ENCODE measurements around the gene PANX2. TPM values are rescaled to one million over a fixed set of nuclear protein-coding genes. Genes with fewer than 3 reads are reported as not detected.

PANX2 gene
- total and polyA plus RNA-seq, 2 of the 13 experiments (the other 11 are each of a cell fraction or from before 2014, with no cell fraction given), result 0.15 to 1.1 TPM

DNA sequence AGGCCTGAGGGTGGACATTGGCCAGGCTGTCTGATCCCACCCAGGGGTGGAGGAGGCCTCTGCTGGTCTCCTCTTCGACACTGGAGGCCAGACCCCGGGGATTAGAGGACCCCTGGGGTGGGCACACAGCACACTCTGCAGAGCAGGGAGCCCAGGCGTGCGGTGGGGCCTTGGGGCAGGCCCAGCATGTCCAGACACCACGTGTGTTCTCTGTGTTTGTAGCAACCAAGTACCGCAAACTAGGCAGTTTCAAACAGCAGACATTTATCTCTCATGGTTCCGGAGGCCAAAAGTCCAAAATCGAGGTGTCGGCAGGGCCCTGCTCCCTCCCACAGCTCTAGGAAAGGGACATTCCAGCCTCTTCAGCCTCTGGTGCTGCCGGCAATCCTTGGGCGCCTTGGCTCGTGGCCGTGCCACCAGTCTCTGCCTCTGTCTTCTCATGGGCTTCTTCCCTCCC is 1.5 kb downstream of the PANX2 start (continued):
- TF ChIP-seq, protein P1, sequence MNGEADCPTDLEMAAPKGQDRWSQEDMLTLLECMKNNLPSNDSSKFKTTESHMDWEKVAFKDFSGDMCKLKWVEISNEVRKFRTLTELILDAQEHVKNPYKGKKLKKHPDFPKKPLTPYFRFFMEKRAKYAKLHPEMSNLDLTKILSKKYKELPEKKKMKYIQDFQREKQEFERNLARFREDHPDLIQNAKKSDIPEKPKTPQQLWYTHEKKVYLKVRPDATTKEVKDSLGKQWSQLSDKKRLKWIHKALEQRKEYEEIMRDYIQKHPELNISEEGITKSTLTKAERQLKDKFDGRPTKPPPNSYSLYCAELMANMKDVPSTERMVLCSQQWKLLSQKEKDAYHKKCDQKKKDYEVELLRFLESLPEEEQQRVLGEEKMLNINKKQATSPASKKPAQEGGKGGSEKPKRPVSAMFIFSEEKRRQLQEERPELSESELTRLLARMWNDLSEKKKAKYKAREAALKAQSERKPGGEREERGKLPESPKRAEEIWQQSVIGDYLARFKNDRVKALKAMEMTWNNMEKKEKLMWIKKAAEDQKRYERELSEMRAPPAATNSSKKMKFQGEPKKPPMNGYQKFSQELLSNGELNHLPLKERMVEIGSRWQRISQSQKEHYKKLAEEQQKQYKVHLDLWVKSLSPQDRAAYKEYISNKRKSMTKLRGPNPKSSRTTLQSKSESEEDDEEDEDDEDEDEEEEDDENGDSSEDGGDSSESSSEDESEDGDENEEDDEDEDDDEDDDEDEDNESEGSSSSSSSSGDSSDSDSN (CRISPR knock-in tag; IDR thresholded peaks at IDR 0.05), result peak; percentile 21
- TF ChIP-seq ZBTB20 (CRISPR knock-in tag; IDR thresholded peaks at IDR 0.05; ENCODE audit: borderline replicate concordance, low read depth) (no peak), ZNF354B (CRISPR knock-in tag; IDR thresholded peaks at IDR 0.05) (no peak), ZFY (CRISPR knock-in tag; IDR thresholded peaks at IDR 0.05) (peak; percentile 86), ZBTB42 (CRISPR knock-in tag; IDR thresholded peaks at IDR 0.05) (no peak), HNF4A (CRISPR knock-in tag; IDR thresholded peaks at IDR 0.05) (peak; percentile 84), CENPX (CRISPR knock-in tag; IDR thresholded peaks at IDR 0.05) (no peak), ZNF777 (CRISPR knock-in tag; IDR thresholded peaks at IDR 0.05) (peak; percentile 45), POLR2A (IDR thresholded peaks at IDR 0.05; ENCODE audit: insufficient read depth in 1 of 2, low read depth in 2 of 2, low read length in 2 of 2) (peak in 1 of 2 experiments; percentile 46; a peak in 1 of 4 replicates), SAFB2 (CRISPR knock-in tag; IDR thresholded peaks at IDR 0.05; ENCODE audit: borderline replicate concordance, low read depth) (no peak), ZNF883 (CRISPR knock-in tag; IDR thresholded peaks at IDR 0.05; ENCODE audit: not compliant biosample characterization) (no peak), ZNF136 (CRISPR knock-in tag; IDR thresholded peaks at IDR 0.05; ENCODE audit: low read depth) (no peak), ERF (CRISPR knock-in tag; IDR thresholded peaks at IDR 0.05) (0 out of 2 replicates have a peak, but pooled peaks have one; percentile 23)
- TF ChIP-seq, protein P2, sequence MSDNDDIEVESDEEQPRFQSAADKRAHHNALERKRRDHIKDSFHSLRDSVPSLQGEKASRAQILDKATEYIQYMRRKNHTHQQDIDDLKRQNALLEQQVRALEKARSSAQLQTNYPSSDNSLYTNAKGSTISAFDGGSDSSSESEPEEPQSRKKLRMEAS (IDR thresholded peaks at IDR 0.05), result peak; percentile 92
- TF ChIP-seq, protein P3, sequence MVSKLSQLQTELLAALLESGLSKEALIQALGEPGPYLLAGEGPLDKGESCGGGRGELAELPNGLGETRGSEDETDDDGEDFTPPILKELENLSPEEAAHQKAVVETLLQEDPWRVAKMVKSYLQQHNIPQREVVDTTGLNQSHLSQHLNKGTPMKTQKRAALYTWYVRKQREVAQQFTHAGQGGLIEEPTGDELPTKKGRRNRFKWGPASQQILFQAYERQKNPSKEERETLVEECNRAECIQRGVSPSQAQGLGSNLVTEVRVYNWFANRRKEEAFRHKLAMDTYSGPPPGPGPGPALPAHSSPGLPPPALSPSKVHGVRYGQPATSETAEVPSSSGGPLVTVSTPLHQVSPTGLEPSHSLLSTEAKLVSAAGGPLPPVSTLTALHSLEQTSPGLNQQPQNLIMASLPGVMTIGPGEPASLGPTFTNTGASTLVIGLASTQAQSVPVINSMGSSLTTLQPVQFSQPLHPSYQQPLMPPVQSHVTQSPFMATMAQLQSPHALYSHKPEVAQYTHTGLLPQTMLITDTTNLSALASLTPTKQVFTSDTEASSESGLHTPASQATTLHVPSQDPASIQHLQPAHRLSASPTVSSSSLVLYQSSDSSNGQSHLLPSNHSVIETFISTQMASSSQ (IDR thresholded peaks at IDR 0.05; ENCODE audit: low read depth), result no peak
- TF ChIP-seq, protein P3 (CRISPR knock-in tag; IDR thresholded peaks at IDR 0.05; ENCODE audit: borderline replicate concordance), result 0 out of 2 replicates have a peak, but pooled peaks have one; percentile 18
- TF ChIP-seq, protein P4, sequence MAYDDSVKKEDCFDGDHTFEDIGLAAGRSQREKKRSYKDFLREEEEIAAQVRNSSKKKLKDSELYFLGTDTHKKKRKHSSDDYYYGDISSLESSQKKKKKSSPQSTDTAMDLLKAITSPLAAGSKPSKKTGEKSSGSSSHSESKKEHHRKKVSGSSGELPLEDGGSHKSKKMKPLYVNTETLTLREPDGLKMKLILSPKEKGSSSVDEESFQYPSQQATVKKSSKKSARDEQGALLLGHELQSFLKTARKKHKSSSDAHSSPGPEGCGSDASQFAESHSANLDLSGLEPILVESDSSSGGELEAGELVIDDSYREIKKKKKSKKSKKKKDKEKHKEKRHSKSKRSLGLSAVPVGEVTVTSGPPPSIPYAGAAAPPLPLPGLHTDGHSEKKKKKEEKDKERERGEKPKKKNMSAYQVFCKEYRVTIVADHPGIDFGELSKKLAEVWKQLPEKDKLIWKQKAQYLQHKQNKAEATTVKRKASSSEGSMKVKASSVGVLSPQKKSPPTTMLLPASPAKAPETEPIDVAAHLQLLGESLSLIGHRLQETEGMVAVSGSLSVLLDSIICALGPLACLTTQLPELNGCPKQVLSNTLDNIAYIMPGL (CRISPR knock-in tag; IDR thresholded peaks at IDR 0.05; ENCODE audit: borderline replicate concordance in 1 of 2, low read depth in 1 of 2), result no peak
- TF ChIP-seq, protein P5, sequence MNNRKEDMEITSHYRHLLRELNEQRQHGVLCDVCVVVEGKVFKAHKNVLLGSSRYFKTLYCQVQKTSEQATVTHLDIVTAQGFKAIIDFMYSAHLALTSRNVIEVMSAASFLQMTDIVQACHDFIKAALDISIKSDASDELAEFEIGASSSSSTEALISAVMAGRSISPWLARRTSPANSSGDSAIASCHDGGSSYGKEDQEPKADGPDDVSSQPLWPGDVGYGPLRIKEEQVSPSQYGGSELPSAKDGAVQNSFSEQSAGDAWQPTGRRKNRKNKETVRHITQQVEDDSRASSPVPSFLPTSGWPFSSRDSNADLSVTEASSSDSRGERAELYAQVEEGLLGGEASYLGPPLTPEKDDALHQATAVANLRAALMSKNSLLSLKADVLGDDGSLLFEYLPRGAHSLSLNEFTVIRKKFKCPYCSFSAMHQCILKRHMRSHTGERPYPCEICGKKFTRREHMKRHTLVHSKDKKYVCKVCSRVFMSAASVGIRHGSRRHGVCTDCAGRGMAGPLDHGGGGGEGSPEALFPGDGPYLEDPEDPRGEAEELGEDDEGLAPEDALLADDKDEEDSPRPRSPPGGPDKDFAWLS (CRISPR knock-in tag; IDR thresholded peaks at IDR 0.05; ENCODE audit: borderline replicate concordance), result no peak
- TF ChIP-seq, protein P6, sequence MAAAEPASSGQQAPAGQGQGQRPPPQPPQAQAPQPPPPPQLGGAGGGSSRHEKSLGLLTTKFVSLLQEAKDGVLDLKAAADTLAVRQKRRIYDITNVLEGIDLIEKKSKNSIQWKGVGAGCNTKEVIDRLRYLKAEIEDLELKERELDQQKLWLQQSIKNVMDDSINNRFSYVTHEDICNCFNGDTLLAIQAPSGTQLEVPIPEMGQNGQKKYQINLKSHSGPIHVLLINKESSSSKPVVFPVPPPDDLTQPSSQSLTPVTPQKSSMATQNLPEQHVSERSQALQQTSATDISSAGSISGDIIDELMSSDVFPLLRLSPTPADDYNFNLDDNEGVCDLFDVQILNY (CRISPR knock-in tag; conservative IDR thresholded peaks at IDR 0.05), result no peak

Measured in HepG2 (cell line).